ENCODE data around the gene LPCAT1. TPM values are rescaled to one million over a fixed set of nuclear protein-coding genes. Genes with fewer than 3 reads are reported as not detected.

The LPCAT1 gene
- total RNA-seq, 2 donors from 2014 or later, result 53.9 to 54.6 TPM

- H3K27me3 ChIP-seq (replicated peaks; ENCODE audit: insufficient read depth), result no peaks in the 10 kb centered on the region
- peak; percentile 1 for DNase-seq (ENCODE audit: low spot score)
- ATAC-seq (ENCODE audit: insufficient number of reproducible peaks, low FRiP score, low read depth), result no peak
- no peak overlapping the region for H3K4me3 ChIP-seq
- no peaks in the 10 kb centered on the region for H3K4me1 ChIP-seq (ENCODE audit: control insufficient read depth in 1 of 2, low read depth in 2 of 2)
- peaks cover 14% of the 10 kb centered on the region for H3K36me3 ChIP-seq
- no peak overlapping the region for H3K27ac ChIP-seq
- H3K9me3 ChIP-seq, result no peaks in the 10 kb centered on the region
- TF ChIP-seq, protein P1, sequence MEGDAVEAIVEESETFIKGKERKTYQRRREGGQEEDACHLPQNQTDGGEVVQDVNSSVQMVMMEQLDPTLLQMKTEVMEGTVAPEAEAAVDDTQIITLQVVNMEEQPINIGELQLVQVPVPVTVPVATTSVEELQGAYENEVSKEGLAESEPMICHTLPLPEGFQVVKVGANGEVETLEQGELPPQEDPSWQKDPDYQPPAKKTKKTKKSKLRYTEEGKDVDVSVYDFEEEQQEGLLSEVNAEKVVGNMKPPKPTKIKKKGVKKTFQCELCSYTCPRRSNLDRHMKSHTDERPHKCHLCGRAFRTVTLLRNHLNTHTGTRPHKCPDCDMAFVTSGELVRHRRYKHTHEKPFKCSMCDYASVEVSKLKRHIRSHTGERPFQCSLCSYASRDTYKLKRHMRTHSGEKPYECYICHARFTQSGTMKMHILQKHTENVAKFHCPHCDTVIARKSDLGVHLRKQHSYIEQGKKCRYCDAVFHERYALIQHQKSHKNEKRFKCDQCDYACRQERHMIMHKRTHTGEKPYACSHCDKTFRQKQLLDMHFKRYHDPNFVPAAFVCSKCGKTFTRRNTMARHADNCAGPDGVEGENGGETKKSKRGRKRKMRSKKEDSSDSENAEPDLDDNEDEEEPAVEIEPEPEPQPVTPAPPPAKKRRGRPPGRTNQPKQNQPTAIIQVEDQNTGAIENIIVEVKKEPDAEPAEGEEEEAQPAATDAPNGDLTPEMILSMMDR (IDR thresholded peaks at IDR 0.05), result no peak
These were observed 9.5 kb downstream of the LPCAT1 start for GRCh38 chr5:1514027-1514818.

DNA sequence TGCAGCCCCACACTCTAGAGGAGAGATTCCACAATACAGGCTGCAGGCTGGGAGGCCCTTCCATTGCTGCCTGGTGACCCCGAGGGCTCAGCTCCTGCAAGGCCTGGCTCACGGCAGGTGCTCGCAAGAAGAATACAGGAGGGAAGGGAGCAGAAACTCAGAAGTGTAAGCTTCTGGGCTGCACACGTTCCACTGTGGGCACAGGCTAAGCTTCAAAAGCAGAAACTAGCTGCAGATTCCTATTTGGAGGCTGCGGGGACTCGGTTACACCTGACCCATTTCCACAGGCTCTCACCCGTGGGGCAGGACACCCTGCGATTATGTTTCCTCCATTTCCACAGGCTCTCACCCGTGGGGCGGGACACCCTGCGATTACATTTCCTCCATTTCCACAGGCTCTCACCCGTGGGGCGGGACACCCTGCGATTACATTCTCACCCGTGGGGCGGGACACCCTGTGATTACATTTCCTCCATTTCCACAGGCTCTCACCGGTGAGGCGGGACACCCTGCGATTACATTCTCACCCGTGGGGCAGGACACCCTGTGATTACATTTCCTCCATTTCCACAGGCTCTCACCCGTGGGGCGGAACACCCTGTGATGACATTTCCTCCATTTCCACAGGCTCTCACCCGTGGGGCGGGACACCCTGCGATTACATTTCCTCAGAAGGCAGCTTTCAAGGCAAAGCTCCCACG, 10.3 kb downstream of the LPCAT1 start:
- Histone ChIP-seq H3K27me3 (replicated peaks; ENCODE audit: insufficient read depth) (no peaks in the 10 kb centered on the region), H3K27ac (no peak overlapping the region), H3K4me1 (ENCODE audit: control insufficient read depth in 1 of 2, low read depth in 2 of 2) (no peaks in the 10 kb centered on the region), H3K36me3 (peaks cover 14% of the 10 kb centered on the region), H3K4me3 (no peak overlapping the region), H3K9me3 (no peaks in the 10 kb centered on the region)
- DNase-seq (ENCODE audit: low spot score) (peak; percentile 1), ATAC-seq (ENCODE audit: insufficient number of reproducible peaks, low FRiP score, low read depth) (no peak)
- TF ChIP-seq, protein P1 (IDR thresholded peaks at IDR 0.05), result no peak

DNA sequence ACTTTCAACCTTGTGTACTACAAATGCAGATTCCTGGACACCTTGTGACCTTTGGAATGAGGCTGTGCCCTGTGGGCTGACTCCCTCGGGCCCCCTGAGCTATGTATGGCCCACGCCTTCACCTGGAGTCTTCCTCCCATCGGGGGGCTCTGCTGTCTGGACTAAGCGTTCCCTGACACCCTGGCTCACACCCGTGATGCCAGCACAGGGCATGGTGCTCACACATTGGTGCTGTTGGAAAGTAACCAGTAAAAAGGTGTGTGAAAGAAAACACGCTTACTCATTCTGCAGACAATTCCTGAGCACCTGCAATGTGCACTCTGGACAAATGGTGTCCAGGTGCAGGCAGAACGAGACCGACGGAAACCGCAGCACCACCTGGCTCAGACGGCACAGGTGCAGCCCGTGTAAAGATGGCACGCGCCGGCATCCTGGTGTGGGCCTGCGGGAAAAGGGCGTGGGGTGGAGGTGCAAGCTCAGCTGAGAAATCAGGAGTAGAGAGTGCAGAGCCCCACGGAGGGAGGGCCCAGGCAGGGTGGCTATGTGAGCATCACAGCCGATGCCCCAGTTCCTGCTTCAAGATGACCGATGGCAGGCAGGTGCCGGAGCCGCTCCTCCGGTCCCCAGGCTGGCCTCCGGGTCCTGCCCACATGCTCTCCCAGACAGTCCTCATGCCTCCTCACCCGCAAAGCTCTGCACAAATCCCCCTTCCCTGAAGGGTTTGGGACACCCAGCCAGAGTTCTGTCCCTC, 11.0 kb downstream of the LPCAT1 start:
- Histone ChIP-seq H3K27ac (no peak overlapping the region), H3K4me1 (ENCODE audit: control insufficient read depth in 1 of 2, low read depth in 2 of 2) (no peaks in the 10 kb centered on the region), H3K27me3 (replicated peaks; ENCODE audit: insufficient read depth) (no peaks in the 10 kb centered on the region), H3K4me3 (no peak overlapping the region), H3K36me3 (peaks cover 11% of the 10 kb centered on the region), H3K9me3 (no peaks in the 10 kb centered on the region)
- DNase-seq (ENCODE audit: low spot score) (peak; percentile 1), ATAC-seq (ENCODE audit: insufficient number of reproducible peaks, low FRiP score, low read depth) (no peak)
- TF ChIP-seq, protein P1 (IDR thresholded peaks at IDR 0.05), result no peak

- DNase-seq (ENCODE audit: low spot score) (peak; percentile 1), ATAC-seq (ENCODE audit: insufficient number of reproducible peaks, low FRiP score, low read depth) (no peak)
- Histone ChIP-seq H3K4me3 (no peak overlapping the region), H3K27me3 (replicated peaks; ENCODE audit: insufficient read depth) (no peaks in the 10 kb centered on the region), H3K27ac (no peak overlapping the region), H3K36me3 (peaks cover 11% of the 10 kb centered on the region), H3K9me3 (no peaks in the 10 kb centered on the region), H3K4me1 (ENCODE audit: control insufficient read depth in 1 of 2, low read depth in 2 of 2) (no peaks in the 10 kb centered on the region)
- TF ChIP-seq, protein P1 (IDR thresholded peaks at IDR 0.05), result no peak
These were observed 11.9 kb downstream of the LPCAT1 start for GRCh38 chr5:1511651-1512540.

Measured in thoracic aorta (tissue), 2 donors.